Stomach (tissue), 9 donors: ENCODE measurements around the gene SPRR2D. TPM values are rescaled to one million over a fixed set of nuclear protein-coding genes. Genes with fewer than 3 reads are reported as not detected.

Experiments
- DNase-seq, 2 donors: peaks; one replicate each; pipeline versions ENCODE4 v3.0.0 to v3.0.0-alpha.2; 2013 to 2019
- H3K27ac ChIP-seq, 5 donors: fragments of 200-600 bp in 4 of 5; sonication (generic) in 4 of 5; one replicate each; pipeline ENCODE4 v1.5.1; 2013 to 2019; ENCODE audit warnings: mild to moderate bottlenecking in 1 of 5, moderate library complexity in 1 of 5
- H3K27me3 ChIP-seq, 3 donors: fragments of 200-600 bp; sonication (generic); one replicate each; pipeline ENCODE4 v1.5.1; 2017 to 2019; ENCODE audit warnings: mixed run types in 1 of 3
- H3K36me3 ChIP-seq, 4 donors: fragments of 200-600 bp; sonication (generic); 1 replicate in 3 of 4; 2 replicates in 1 of 4; pipeline ENCODE4 v1.5.1; 2016 to 2019
- H3K4me1 ChIP-seq, 4 donors: fragments of 200-600 bp; sonication (generic); one replicate each; pipeline ENCODE4 v1.5.1; 2016 to 2019
- H3K4me3 ChIP-seq, 4 donors: fragments of 200-600 bp; sonication (generic) in 3 of 4; one replicate each; pipeline ENCODE4 v1.5.1; 2016 to 2019; ENCODE audit warnings: mild to moderate bottlenecking in 1 of 4
- H3K9me3 ChIP-seq, 4 donors: fragments of 200-600 bp; sonication (generic); one replicate each; pipeline ENCODE4 v1.5.1; 2016 to 2019
- CTCF ChIP-seq, 7 experiments: fragments of 450-650 bp in 4 of 7; fragments of 200-600 bp in 3 of 7; sonication (generic) in 3 of 7; IDR thresholded peaks; one replicate each; pipeline ENCODE4 v1.5.1; 2016 to 2019; ENCODE audit warnings: antibody characterized with exemption in 7 of 7, control low read depth in 2 of 7, mild to moderate bottlenecking in 1 of 7
- EP300 ChIP-seq: sonication (generic); formaldehyde crosslinking; IDR thresholded peaks from one replicate; pipeline ENCODE4 v1.6.1; 2017; ENCODE audit warnings: antibody characterized with exemption
- POLR2A ChIP-seq, 4 donors: fragments of 450-650 bp; IDR thresholded peaks; one replicate each; pipeline ENCODE4 v1.6.1; 2016; ENCODE audit warnings: antibody characterized with exemption in 4 of 4, control low read depth in 2 of 4, mild to moderate bottlenecking in 1 of 4, moderate library complexity in 1 of 4
- POLR2AphosphoS5 ChIP-seq, 3 donors: sonication (generic); formaldehyde crosslinking; IDR thresholded peaks; one replicate each; pipeline ENCODE4 v1.6.1; 2016; ENCODE audit warnings: antibody characterized with exemption in 3 of 3
- WGBS, 5 donors: extraction: QIAGEN DNeasy Blood & Tissue Kit in 3 of 5; methylation state at CpG; one replicate each; pipeline versions ENCODE4 v1.1.5 to v1.1.7; 2013 to 2018; 5-methylcytosine and 5-hydroxymethylcytosine counted together
- intact Hi-C: fragments of 100-400 bp; cut with DNase I; formaldehyde crosslinking; loops from one replicate; pipeline ENCODE4 v1.15.1; 2023; ENCODE audit warnings: low total_unique reads
- polyA plus RNA-seq, 3 donors: library from polyadenylated mRNA; stranded (reverse); fragments of 200-250 nt; gene quantifications; one replicate each; pipeline ENCODE4 v1.2.3, GENCODE V29; 2013
- small RNA-seq, 4 donors: library from RNA; depleted of rRNA; stranded (forward); fragments of <200 nt; gene quantifications; one replicate each; pipeline ENCODE3, GENCODE V24; 2016
- total RNA-seq, 5 donors: library from RNA; depleted of rRNA; stranded (reverse); fragments of >200 nt; gene quantifications; one replicate each; pipeline versions ENCODE4 v1.1.0 to v1.2.3, GENCODE V29; 2014 to 2016
- donor health status: healthy with polysubstance abuse.
- donor health status: Bipolar disorder and iron deficiency.
- donor health status: healthy.

Gene SPRR2D
- total and polyA plus RNA-seq, 8 donors, result 68.2 TPM; not detected in 7

GRCh38 chr1:152995842-152996241 lies 45.1 kb downstream of the SPRR2D start:
- no peaks in the 10 kb centered on the region for H3K36me3 ChIP-seq
- TF ChIP-seq CTCF (IDR thresholded peaks at IDR 0.05), result no peak
- TF ChIP-seq EP300, result no peak
- TF ChIP-seq POLR2A (IDR thresholded peaks at IDR 0.05), result no peak
- TF ChIP-seq POLR2AphosphoS5 (IDR thresholded peaks at IDR 0.05), result no peak
- no peaks in the 10 kb centered on the region for H3K4me1 ChIP-seq
- no peaks in the 10 kb centered on the region for H3K27me3 ChIP-seq
- no peak for DNase-seq
- H3K4me3 ChIP-seq, result no peak overlapping the region
- H3K9me3 ChIP-seq, result peaks cover 0 to 8% (median 2%) of the 10 kb centered on the region in 4 donors
- WGBS, 5 donors, result 0 to 53% (median 33%) methylated on average over 1 of the region's 1 CpG
- intact Hi-C loops, result no loop called here
- H3K27ac ChIP-seq, result no peak overlapping the region

- WGBS, 5 donors, result 75 to 87% (median 84%) methylated on average over 6 of the region's 6 CpGs
- Histone ChIP-seq H3K27ac (no peak overlapping the region), H3K27me3 (no peaks in the 10 kb centered on the region), H3K36me3 (no peaks in the 10 kb centered on the region), H3K4me1 (no peaks in the 10 kb centered on the region), H3K4me3 (no peak overlapping the region), H3K9me3 (peaks cover 0 to 8% (median 2%) of the 10 kb centered on the region in 4 donors)
- no peak for TF ChIP-seq EP300
- no peak for TF ChIP-seq POLR2AphosphoS5 (IDR thresholded peaks at IDR 0.05)
- TF ChIP-seq CTCF (IDR thresholded peaks at IDR 0.05), result no peak
- no peak for TF ChIP-seq POLR2A (IDR thresholded peaks at IDR 0.05)
- intact Hi-C loops, result no loop called here
- no peak for DNase-seq
Observed at GRCh38 chr1:152993186-152993585, 47.7 kb downstream of the SPRR2D start.

Small RNA genes lying within 50 kb of the gene (small RNA-seq; reads per million reads assigned to genes)
- 0 reads per million in 4 donors for gene AL356867.1
- gene RF00322, result 0 reads per million in 4 donors

Other genes starting within 250 kb of the SPRR2D start
- not detected for gene LCE1D, start 244.4 kb downstream of the SPRR2D start, total RNA-seq
- gene LCE1D, start 244.4 kb downstream of the SPRR2D start, polyA plus RNA-seq, result not detected
- gene LCE1C, start 234.5 kb downstream of the SPRR2D start, total RNA-seq, result not detected
- under 1 TPM in 1 of 3 donors, not detected in 2; 0.23 TPM for gene LCE1C, start 234.5 kb downstream of the SPRR2D start, polyA plus RNA-seq
- not detected for gene LCE1B, start 229.1 kb downstream of the SPRR2D start, total RNA-seq
- gene LCE1B, start 229.1 kb downstream of the SPRR2D start, polyA plus RNA-seq, result not detected
- gene LCE1A, start 213.6 kb downstream of the SPRR2D start, total RNA-seq, result not detected
- not detected for gene LCE1A, start 213.6 kb downstream of the SPRR2D start, polyA plus RNA-seq
- not detected for gene LCE6A, start 198.3 kb downstream of the SPRR2D start, total RNA-seq
- gene LCE6A, start 198.3 kb downstream of the SPRR2D start, polyA plus RNA-seq, result not detected
- gene LCE7A, start 181.1 kb downstream of the SPRR2D start, total RNA-seq, result not detected
- gene LCE7A, start 181.1 kb downstream of the SPRR2D start, polyA plus RNA-seq, result not detected
- not detected for gene SMCP, start 162.8 kb downstream of the SPRR2D start, total RNA-seq
- not detected for gene SMCP, start 162.8 kb downstream of the SPRR2D start, polyA plus RNA-seq
- gene IVL, start 132.6 kb downstream of the SPRR2D start, total RNA-seq, result not detected
- 10 to 100 TPM in 1 of 3 donors, not detected in 2; 11.5 TPM for gene IVL, start 132.6 kb downstream of the SPRR2D start, polyA plus RNA-seq
- not detected for gene SPRR5, start 93.9 kb downstream of the SPRR2D start, total RNA-seq
- gene SPRR5, start 93.9 kb downstream of the SPRR2D start, polyA plus RNA-seq, result 1 to 10 TPM in 1 of 3 donors, not detected in 2; 1.0 TPM
- gene SPRR4, start 70.5 kb downstream of the SPRR2D start, total RNA-seq, result not detected
- gene SPRR4, start 70.5 kb downstream of the SPRR2D start, polyA plus RNA-seq, result not detected
- not detected for gene SPRR1A, start 57.0 kb downstream of the SPRR2D start, total RNA-seq
- gene SPRR1A, start 57.0 kb downstream of the SPRR2D start, polyA plus RNA-seq, result 100 to 1,000 TPM in 1 of 3 donors, not detected in 2; 123 TPM
- 1 to 10 TPM in 1 of 5 donors, not detected in 4; 3.1 TPM for gene SPRR3, start 39.4 kb downstream of the SPRR2D start, total RNA-seq
- 100 to 1,000 TPM in 1 of 3 donors, 10 to 100 TPM in 1, not detected in 1; 12.8 to 932 TPM for gene SPRR3, start 39.4 kb downstream of the SPRR2D start, polyA plus RNA-seq
- gene SPRR1B, start 9.9 kb downstream of the SPRR2D start, total RNA-seq, result not detected
- 100 to 1,000 TPM in 1 of 3 donors, 1 to 10 TPM in 1, not detected in 1; 6.1 to 122 TPM for gene SPRR1B, start 9.9 kb downstream of the SPRR2D start, polyA plus RNA-seq
- gene SPRR2A, start 16.4 kb upstream of the SPRR2D start, total RNA-seq, result not detected
- gene SPRR2A, start 16.4 kb upstream of the SPRR2D start, polyA plus RNA-seq, result 100 to 1,000 TPM in 1 of 3 donors, 1 to 10 TPM in 2; 1.9 to 190 (median 2.7) TPM
- not detected for gene SPRR2B, start 30.5 kb upstream of the SPRR2D start, total RNA-seq
- under 1 TPM in 1 of 3 donors, not detected in 2; 0.55 TPM for gene SPRR2B, start 30.5 kb upstream of the SPRR2D start, polyA plus RNA-seq
- gene SPRR2E, start 53.4 kb upstream of the SPRR2D start, total RNA-seq, result 10 to 100 TPM in 1 of 5 donors, not detected in 4; 54.8 TPM
- 10 to 100 TPM in 1 of 3 donors, not detected in 2; 27.4 TPM for gene SPRR2E, start 53.4 kb upstream of the SPRR2D start, polyA plus RNA-seq
- not detected for gene SPRR2F, start 72.4 kb upstream of the SPRR2D start, total RNA-seq
- gene SPRR2F, start 72.4 kb upstream of the SPRR2D start, polyA plus RNA-seq, result 10 to 100 TPM in 1 of 3 donors, 1 to 10 TPM in 1, under 1 TPM in 1; 0.62 to 11.5 (median 1.5) TPM
- not detected for gene SPRR2G, start 109.8 kb upstream of the SPRR2D start, total RNA-seq
- gene SPRR2G, start 109.8 kb upstream of the SPRR2D start, polyA plus RNA-seq, result under 1 TPM in 1 of 3 donors, not detected in 2; 0.75 TPM
- gene LELP1, start 162.3 kb upstream of the SPRR2D start, total RNA-seq, result not detected
- not detected for gene LELP1, start 162.3 kb upstream of the SPRR2D start, polyA plus RNA-seq
- gene PRR9, start 176.5 kb upstream of the SPRR2D start, total RNA-seq, result not detected
- not detected for gene PRR9, start 176.5 kb upstream of the SPRR2D start, polyA plus RNA-seq
- gene LORICRIN, start 218.6 kb upstream of the SPRR2D start, total RNA-seq, result not detected
- not detected for gene LORICRIN, start 218.6 kb upstream of the SPRR2D start, polyA plus RNA-seq